ENCODE results near the gene NAA25. TPM values are rescaled to one million over a fixed set of nuclear protein-coding genes. Genes with fewer than 3 reads are reported as not detected.

NAA25 gene
- total and polyA plus RNA-seq, 8 donors, result 17.3 to 33.9 (median 25.9) TPM

DNA sequence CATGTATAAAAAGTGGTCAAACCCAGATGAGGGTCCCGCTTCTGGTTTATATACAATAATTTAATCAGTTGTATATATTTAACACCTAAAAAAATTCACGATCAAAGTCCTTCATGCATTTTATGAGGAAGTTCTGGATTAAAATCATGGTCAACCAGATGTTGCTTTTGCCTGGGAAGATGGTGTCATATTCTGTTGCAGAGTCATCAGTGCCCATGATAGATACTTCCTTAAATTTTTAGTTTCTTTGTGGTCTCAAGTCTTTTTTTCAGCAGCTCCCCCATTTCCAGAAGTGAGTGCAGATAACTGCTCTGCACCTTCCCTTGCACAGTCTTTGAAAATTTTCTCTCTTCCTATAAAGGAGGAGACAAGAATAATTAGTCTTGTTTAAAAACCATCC, 79.3 kb downstream of the NAA25 start:
- Histone ChIP-seq H3K36me3 (peaks cover 0 to 67% of the 10 kb centered on the region in 2 donors), H3K27me3 (no peaks in the 10 kb centered on the region), H3K27ac (no peak overlapping the region), H3K4me3 (no peak overlapping the region), H3K9me3 (no peaks in the 10 kb centered on the region), H3K4me1 (peaks cover 0 to 4% of the 10 kb centered on the region in 2 donors)
- DNase-seq (no peak), ATAC-seq (no peak)
- TF ChIP-seq, protein P1, sequence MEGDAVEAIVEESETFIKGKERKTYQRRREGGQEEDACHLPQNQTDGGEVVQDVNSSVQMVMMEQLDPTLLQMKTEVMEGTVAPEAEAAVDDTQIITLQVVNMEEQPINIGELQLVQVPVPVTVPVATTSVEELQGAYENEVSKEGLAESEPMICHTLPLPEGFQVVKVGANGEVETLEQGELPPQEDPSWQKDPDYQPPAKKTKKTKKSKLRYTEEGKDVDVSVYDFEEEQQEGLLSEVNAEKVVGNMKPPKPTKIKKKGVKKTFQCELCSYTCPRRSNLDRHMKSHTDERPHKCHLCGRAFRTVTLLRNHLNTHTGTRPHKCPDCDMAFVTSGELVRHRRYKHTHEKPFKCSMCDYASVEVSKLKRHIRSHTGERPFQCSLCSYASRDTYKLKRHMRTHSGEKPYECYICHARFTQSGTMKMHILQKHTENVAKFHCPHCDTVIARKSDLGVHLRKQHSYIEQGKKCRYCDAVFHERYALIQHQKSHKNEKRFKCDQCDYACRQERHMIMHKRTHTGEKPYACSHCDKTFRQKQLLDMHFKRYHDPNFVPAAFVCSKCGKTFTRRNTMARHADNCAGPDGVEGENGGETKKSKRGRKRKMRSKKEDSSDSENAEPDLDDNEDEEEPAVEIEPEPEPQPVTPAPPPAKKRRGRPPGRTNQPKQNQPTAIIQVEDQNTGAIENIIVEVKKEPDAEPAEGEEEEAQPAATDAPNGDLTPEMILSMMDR (IDR thresholded peaks at IDR 0.05), result no peak
- intact Hi-C loops (cut with DNase I), result no loop called here

DNA sequence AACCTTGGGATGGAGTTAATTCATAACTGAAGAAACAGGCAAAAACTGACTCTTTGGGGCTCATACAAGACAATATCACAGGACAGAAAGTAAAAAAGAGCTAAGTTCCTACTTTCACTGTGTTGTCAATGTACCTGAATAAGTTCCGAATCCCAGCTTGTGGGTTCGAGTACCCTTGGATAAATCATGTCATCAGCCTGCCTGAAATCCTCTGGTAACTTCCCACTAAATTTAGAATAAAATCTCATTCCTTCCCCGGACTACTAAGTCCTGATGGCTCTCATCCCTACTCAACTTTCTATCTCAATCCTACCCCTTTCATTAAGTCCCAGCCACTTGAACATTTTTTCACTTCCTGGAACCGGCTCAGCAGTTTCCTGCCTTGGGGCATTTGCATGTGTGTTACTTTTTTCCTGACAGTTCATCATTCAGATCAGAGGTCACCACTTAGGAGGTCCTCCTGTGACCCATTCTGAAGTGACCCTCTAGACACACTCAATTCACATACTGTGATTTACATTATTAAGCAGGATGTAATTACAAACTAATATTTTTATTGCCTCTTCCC, 82.7 kb downstream of the NAA25 start:
- Histone ChIP-seq H3K27ac (no peak overlapping the region), H3K36me3 (peaks cover 0 to 67% of the 10 kb centered on the region in 2 donors), H3K9me3 (no peaks in the 10 kb centered on the region), H3K4me3 (no peak overlapping the region), H3K4me1 (peaks cover 0 to 7% of the 10 kb centered on the region in 2 donors), H3K27me3 (no peaks in the 10 kb centered on the region)
- DNase-seq (no peak), ATAC-seq (no peak)
- intact Hi-C loops (cut with DNase I), result no loop called here
- TF ChIP-seq, protein P1 (IDR thresholded peaks at IDR 0.05), result no peak

DNA sequence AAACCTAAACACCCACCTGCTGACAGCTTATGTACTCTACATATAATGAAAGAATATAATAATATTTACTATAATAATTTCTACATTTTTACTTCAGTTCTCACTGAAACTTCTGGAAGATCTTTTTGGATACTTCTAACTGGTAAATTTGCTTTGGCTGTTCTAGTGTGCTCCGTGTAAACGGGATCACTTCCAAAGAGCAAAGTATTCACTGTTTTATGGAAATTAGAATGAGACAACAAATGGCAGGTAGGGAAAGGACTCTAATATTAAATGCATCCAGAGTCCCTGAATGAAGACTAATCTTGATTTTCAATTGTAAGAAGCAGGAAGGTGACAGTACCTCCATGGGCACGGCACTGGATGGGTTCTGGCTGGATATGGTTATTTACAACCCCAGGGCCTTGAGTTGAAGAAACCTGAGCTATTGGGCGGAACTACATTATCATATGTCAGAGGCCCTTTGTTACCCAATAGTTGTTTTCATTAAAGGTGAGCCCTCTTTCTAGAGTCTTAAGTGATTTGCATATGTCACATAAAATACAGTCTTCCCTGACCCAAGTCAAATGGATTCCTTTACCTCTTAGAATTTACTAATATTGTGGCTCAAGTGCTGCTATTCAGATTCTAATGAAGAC, 84.7 kb downstream of the NAA25 start:
- peaks cover 0 to 67% of the 10 kb centered on the region in 2 donors for H3K36me3 ChIP-seq
- no peak for ATAC-seq
- H3K9me3 ChIP-seq, result no peaks in the 10 kb centered on the region
- TF ChIP-seq, protein P1 (IDR thresholded peaks at IDR 0.05), result no peak
- peaks cover 0 to 14% of the 10 kb centered on the region in 2 donors for H3K4me1 ChIP-seq
- H3K4me3 ChIP-seq, result no peak overlapping the region
- H3K27ac ChIP-seq, result no peak overlapping the region
- no peak for DNase-seq
- H3K27me3 ChIP-seq, result no peaks in the 10 kb centered on the region
- intact Hi-C loops (cut with DNase I), result no loop called here

DNA sequence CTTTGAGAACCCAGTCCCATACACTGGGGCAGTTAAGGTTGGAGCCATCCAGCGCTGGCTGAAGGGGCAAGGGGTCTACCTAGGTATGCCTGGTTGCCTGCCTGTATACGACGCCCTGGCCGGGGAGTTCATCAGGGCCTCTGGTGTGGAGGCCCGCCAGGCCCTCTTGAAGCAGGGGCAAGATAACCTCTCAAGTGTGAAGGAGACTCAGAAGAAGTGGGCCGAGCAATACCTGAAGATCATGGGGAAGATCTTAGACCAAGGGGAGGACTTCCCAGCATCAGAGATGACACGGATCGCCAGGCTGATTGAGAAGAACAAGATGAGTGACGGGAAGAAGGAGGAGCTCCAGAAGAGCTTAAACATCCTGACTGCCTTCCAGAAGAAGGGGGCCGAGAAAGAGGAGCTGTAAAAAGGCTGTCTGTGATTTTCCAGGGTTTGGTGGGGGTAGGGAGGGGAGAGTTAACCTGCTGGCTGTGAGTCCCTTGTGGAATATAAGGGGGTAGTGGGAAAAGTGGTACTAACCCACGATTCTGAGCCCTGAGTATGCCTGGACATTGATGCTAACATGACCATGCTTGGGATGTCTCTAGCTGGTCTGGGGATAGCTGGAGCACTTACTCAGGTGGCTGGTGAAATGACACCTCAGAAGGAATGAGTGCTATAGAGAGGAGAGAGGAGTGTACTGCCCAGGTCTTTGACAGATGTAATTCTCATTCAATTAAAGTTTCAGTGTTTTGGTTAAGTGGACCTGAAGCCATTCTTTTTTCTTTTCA, 86.2 kb downstream of the NAA25 start:
- Histone ChIP-seq H3K27ac (no peak overlapping the region), H3K36me3 (peaks cover 0 to 56% of the 10 kb centered on the region in 2 donors), H3K4me1 (peaks cover 0 to 27% of the 10 kb centered on the region in 2 donors), H3K27me3 (no peaks in the 10 kb centered on the region), H3K9me3 (no peaks in the 10 kb centered on the region), H3K4me3 (no peak overlapping the region)
- ATAC-seq, result no peak
- intact Hi-C loops (cut with DNase I), result no loop called here
- TF ChIP-seq, protein P1 (IDR thresholded peaks at IDR 0.05), result no peak
- DNase-seq, result no peak

DNA sequence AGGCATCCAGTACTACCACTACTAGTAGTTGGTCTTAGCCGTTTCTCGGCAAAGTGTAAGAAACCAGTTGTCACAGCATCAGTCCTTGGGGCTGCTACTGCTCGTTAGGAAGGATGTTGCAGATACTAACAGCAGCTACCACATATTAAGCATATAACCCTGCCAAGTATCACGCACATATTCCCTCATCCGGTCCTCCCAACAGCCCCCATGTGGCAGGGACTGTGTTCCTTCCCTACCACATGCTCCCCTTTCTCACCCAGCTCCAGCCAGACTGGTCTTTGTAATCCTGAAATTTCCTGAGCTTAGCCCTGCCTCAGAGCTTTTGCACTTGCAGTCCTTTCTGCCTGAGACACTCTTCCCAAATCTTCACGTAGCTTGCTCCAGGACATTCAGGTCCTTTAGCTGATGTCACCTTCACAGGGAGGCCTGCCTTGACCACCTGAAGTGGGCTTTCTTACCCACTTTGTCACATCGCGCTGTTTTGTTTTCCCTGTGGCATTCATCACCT, 87.6 kb downstream of the NAA25 start:
- Histone ChIP-seq H3K36me3 (peaks cover 0 to 65% of the 10 kb centered on the region in 2 donors), H3K27ac (no peak overlapping the region), H3K4me3 (no peak overlapping the region), H3K4me1 (peaks cover 0 to 37% of the 10 kb centered on the region in 2 donors), H3K27me3 (no peaks in the 10 kb centered on the region), H3K9me3 (no peaks in the 10 kb centered on the region)
- TF ChIP-seq, protein P1 (IDR thresholded peaks at IDR 0.05), result no peak
- intact Hi-C loops (cut with DNase I), result no loop called here
- ATAC-seq, result no peak
- DNase-seq, result no peak

All from left lung (tissue), 10 donors.